ENCODE measurements around the gene WNT2B. TPM values are rescaled to one million over a fixed set of nuclear protein-coding genes. Genes with fewer than 3 reads are reported as not detected.

Gene WNT2B
- total and polyA plus RNA-seq, 9 of the 15 experiments (the other 6 are each of a cell fraction or from before 2014, with no cell fraction given) = 0.02 to 0.06 (median 0.04) TPM; not detected in 3

DNA sequence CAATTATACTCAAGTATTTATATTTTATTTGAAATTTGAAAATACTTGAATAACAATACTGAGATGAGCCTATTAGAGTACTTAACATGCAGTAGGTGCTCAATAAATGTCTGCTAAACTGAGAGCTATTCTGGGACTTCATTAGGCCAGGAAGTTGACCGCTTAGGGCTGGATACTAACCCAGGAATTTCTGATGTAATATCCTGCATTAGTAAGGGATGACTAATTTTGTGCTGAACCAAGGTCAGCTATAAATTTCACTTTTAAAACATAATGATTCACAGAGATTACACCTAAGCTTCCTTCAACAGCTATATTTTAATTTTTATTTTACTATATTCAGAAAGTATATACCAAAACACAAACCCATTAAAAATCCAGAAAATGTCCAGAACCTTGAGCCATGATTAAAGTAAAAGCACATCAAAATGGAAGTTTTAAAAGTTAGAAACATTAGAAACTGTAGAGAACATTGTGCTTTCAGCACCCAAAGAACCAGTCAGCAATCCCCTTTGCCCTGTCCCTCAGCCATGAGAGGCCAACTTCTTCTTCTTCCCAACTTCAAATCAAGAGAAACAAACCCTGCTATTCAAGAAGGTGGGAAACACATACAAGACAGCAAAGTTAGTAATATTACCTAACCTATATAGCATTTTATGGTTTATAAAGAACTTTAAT is 35.4 kb downstream of the WNT2B start (continued):
- no peak for TF ChIP-seq ZC3H4 (CRISPR knock-in tag; IDR thresholded peaks at IDR 0.05; ENCODE audit: borderline replicate concordance)
- TF ChIP-seq, protein P1, sequence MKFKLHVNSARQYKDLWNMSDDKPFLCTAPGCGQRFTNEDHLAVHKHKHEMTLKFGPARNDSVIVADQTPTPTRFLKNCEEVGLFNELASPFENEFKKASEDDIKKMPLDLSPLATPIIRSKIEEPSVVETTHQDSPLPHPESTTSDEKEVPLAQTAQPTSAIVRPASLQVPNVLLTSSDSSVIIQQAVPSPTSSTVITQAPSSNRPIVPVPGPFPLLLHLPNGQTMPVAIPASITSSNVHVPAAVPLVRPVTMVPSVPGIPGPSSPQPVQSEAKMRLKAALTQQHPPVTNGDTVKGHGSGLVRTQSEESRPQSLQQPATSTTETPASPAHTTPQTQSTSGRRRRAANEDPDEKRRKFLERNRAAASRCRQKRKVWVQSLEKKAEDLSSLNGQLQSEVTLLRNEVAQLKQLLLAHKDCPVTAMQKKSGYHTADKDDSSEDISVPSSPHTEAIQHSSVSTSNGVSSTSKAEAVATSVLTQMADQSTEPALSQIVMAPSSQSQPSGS (CRISPR knock-in tag; IDR thresholded peaks at IDR 0.05) = no peak
- TF ChIP-seq GTF2E2 (tag; IDR thresholded peaks at IDR 0.05) = peak; percentile 40; the same call in 1 of the 2 replicates
- TF ChIP-seq CEBPG (CRISPR knock-in tag; IDR thresholded peaks at IDR 0.05) = peak; percentile 31; the same call in 1 of the 2 replicates
- peak; percentile 18 to 91; a peak in 3 of 4 replicates for TF ChIP-seq CEBPG (tag; conservative IDR thresholded peaks at IDR 0.05 in 1 of 2, IDR thresholded peaks at IDR 0.05 in 1 of 2)
- TF ChIP-seq, protein P2, sequence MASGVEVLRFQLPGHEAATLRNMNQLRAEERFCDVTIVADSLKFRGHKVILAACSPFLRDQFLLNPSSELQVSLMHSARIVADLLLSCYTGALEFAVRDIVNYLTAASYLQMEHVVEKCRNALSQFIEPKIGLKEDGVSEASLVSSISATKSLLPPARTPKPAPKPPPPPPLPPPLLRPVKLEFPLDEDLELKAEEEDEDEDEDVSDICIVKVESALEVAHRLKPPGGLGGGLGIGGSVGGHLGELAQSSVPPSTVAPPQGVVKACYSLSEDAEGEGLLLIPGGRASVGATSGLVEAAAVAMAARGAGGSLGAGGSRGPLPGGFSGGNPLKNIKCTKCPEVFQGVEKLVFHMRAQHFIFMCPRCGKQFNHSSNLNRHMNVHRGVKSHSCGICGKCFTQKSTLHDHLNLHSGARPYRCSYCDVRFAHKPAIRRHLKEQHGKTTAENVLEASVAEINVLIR (CRISPR knock-in tag; IDR thresholded peaks at IDR 0.05) = 0 out of 2 replicates have a peak, but pooled peaks have one; percentile 13
- no peak for TF ChIP-seq ELF1 (tag; IDR thresholded peaks at IDR 0.05)
- peak; percentile 67; the same call in 1 of the 2 replicates for TF ChIP-seq MEF2A (IDR thresholded peaks at IDR 0.05; ENCODE audit: control insufficient read depth, low read depth, low read length)
- TF ChIP-seq ARHGAP35 (IDR thresholded peaks at IDR 0.05; ENCODE audit: partially characterized antibody) = no peak
- TF ChIP-seq GATAD2A (IDR thresholded peaks at IDR 0.05) = no peak
- TF ChIP-seq AFF1 (IDR thresholded peaks at IDR 0.05; ENCODE audit: low read depth in 1 of 2, partially characterized antibody in 2 of 2) = no peak
- TF ChIP-seq EP300 (IDR thresholded peaks at IDR 0.05; ENCODE audit: low read length) = peak; percentile 16; the same call in 1 of the 2 replicates
- TF ChIP-seq ATF7 (IDR thresholded peaks at IDR 0.05) = peak; percentile 38; the same call in 1 of the 2 replicates
- TF ChIP-seq GABPA (tag; conservative IDR thresholded peaks at IDR 0.05; ENCODE audit: low read depth) = peak; percentile 62
- TF ChIP-seq SOX6 (IDR thresholded peaks at IDR 0.05) = 0 out of 2 replicates have a peak, but pooled peaks have one; percentile 16
- TF ChIP-seq HLTF (IDR thresholded peaks at IDR 0.05) = no peak
- TF ChIP-seq MEF2D (tag; conservative IDR thresholded peaks at IDR 0.05; ENCODE audit: low read depth) = 0 out of 2 replicates have a peak, but pooled peaks have one; percentile 22

All from K562 (cell line).